ENCODE measurements around the gene CHST11.
"Not testable (repeated sequence)": the region's sequence is repeated elsewhere in the genome, so short reads cannot be mapped to it uniquely, and the experiment has no call there.

The CHST11 gene

GRCh38 chr12:104526751-104527150, 70.0 kb downstream of the CHST11 start:
- H3K4me3 ChIP-seq (ENCODE audit: low read length) = no peak overlapping the region
- H3K27me3 ChIP-seq (ENCODE audit: control insufficient read depth, low read length) = no peaks in the 10 kb centered on the region
- no peak overlapping the region for H3K4me2 ChIP-seq (ENCODE audit: low read length)
- H3K9me2 ChIP-seq (replicated peaks; ENCODE audit: control insufficient read depth, low read length) = no peaks in the 10 kb centered on the region
- H3F3A ChIP-seq (ENCODE audit: control insufficient read depth, insufficient read depth) = peaks cover 10% of the 10 kb centered on the region; the same call in 1 of the 2 replicates
- peaks cover 30% of the 10 kb centered on the region for H3K79me2 ChIP-seq (ENCODE audit: control insufficient read depth, low read length)
- TF ChIP-seq EZH2phosphoT487 (IDR thresholded peaks at IDR 0.05; ENCODE audit: borderline replicate concordance, low read length) (no peak), CTCF (IDR thresholded peaks at IDR 0.05; ENCODE audit: low read depth, low read length, poor library complexity, severe bottlenecking) (no peak)
- peaks cover 53% of the 10 kb centered on the region for H3K4me1 ChIP-seq (ENCODE audit: control insufficient read depth, low read length)
- H3K36me3 ChIP-seq (ENCODE audit: control insufficient read depth, low read length) = no peaks in the 10 kb centered on the region
- H3K27ac ChIP-seq (ENCODE audit: low read depth, low read length) = no peak overlapping the region
- no peaks in the 10 kb centered on the region for H3K9me3 ChIP-seq (ENCODE audit: control insufficient read depth, insufficient read depth, low read length)
- H4K20me1 ChIP-seq (ENCODE audit: control insufficient read depth, insufficient read depth, low read depth, low read length) = no peaks in the 10 kb centered on the region

- not testable (repeated sequence) for H4K20me1 ChIP-seq (ENCODE audit: control insufficient read depth, insufficient read depth, low read depth, low read length); H3K4me3 ChIP-seq (ENCODE audit: low read length); H3K9me3 ChIP-seq (ENCODE audit: control insufficient read depth, insufficient read depth, low read length); H3K9me2 ChIP-seq (replicated peaks; ENCODE audit: control insufficient read depth, low read length); H3K27me3 ChIP-seq (ENCODE audit: control insufficient read depth, low read length); H3K4me2 ChIP-seq (ENCODE audit: low read length); H3K36me3 ChIP-seq (ENCODE audit: control insufficient read depth, low read length); H3K27ac ChIP-seq (ENCODE audit: low read depth, low read length)
- Histone ChIP-seq H3K79me2 (ENCODE audit: control insufficient read depth, low read length) (peaks cover 24% of the 10 kb centered on the region), H3F3A (ENCODE audit: control insufficient read depth, insufficient read depth) (peaks cover 10% of the 10 kb centered on the region; the same call in 1 of the 2 replicates), H3K4me1 (ENCODE audit: control insufficient read depth, low read length) (peaks cover 46% of the 10 kb centered on the region)
Measured at GRCh38 chr12:104527653-104528052, 70.9 kb downstream of the CHST11 start.

- Histone ChIP-seq H4K20me1 (ENCODE audit: control insufficient read depth, insufficient read depth, low read depth, low read length) (no peaks in the 10 kb centered on the region), H3F3A (ENCODE audit: control insufficient read depth, insufficient read depth) (no peaks in the 10 kb centered on the region), H3K4me3 (ENCODE audit: low read length) (no peak overlapping the region), H3K4me2 (ENCODE audit: low read length) (no peak overlapping the region), H3K9me2 (replicated peaks; ENCODE audit: control insufficient read depth, low read length) (no peaks in the 10 kb centered on the region), H3K27me3 (ENCODE audit: control insufficient read depth, low read length) (no peaks in the 10 kb centered on the region), H3K79me2 (ENCODE audit: control insufficient read depth, low read length) (peaks cover 17% of the 10 kb centered on the region), H3K9me3 (ENCODE audit: control insufficient read depth, insufficient read depth, low read length) (no peaks in the 10 kb centered on the region), H3K27ac (ENCODE audit: low read depth, low read length) (no peak overlapping the region), H3K4me1 (ENCODE audit: control insufficient read depth, low read length) (peaks cover 35% of the 10 kb centered on the region), H3K36me3 (ENCODE audit: control insufficient read depth, low read length) (no peaks in the 10 kb centered on the region)
- no peak for TF ChIP-seq CTCF (IDR thresholded peaks at IDR 0.05; ENCODE audit: low read depth, low read length, poor library complexity, severe bottlenecking)
- TF ChIP-seq EZH2phosphoT487 (IDR thresholded peaks at IDR 0.05; ENCODE audit: borderline replicate concordance, low read length) = no peak
Measured at GRCh38 chr12:104529130-104529874, 72.6 kb downstream of the CHST11 start.

- H3K36me3 ChIP-seq (ENCODE audit: control insufficient read depth, low read length) = no peaks in the 10 kb centered on the region
- TF ChIP-seq EZH2phosphoT487 (IDR thresholded peaks at IDR 0.05; ENCODE audit: borderline replicate concordance, low read length) = no peak
- TF ChIP-seq CTCF (IDR thresholded peaks at IDR 0.05; ENCODE audit: low read depth, low read length, poor library complexity, severe bottlenecking) = no peak
- peaks cover 2% of the 10 kb centered on the region for H3K79me2 ChIP-seq (ENCODE audit: control insufficient read depth, low read length)
- H3K9me3 ChIP-seq (ENCODE audit: control insufficient read depth, insufficient read depth, low read length) = no peaks in the 10 kb centered on the region
- no peak overlapping the region for H3K4me3 ChIP-seq (ENCODE audit: low read length)
- H3F3A ChIP-seq (ENCODE audit: control insufficient read depth, insufficient read depth) = no peaks in the 10 kb centered on the region
- no peaks in the 10 kb centered on the region for H3K27me3 ChIP-seq (ENCODE audit: control insufficient read depth, low read length)
- H3K4me1 ChIP-seq (ENCODE audit: control insufficient read depth, low read length) = peaks cover 42% of the 10 kb centered on the region
- no peak overlapping the region for H3K4me2 ChIP-seq (ENCODE audit: low read length)
- no peak overlapping the region for H3K27ac ChIP-seq (ENCODE audit: low read depth, low read length)
- no peaks in the 10 kb centered on the region; the same call in 1 of the 2 replicates for H3K9me2 ChIP-seq (replicated peaks; ENCODE audit: control insufficient read depth, low read length)
- no peaks in the 10 kb centered on the region for H4K20me1 ChIP-seq (ENCODE audit: control insufficient read depth, insufficient read depth, low read depth, low read length)
Measured at GRCh38 chr12:104532636-104533035, 75.9 kb downstream of the CHST11 start.

Measured in DOHH2 (cell line).